A549 treated with Mapracorat at 1 μM for 4 hours (cell line): ENCODE results near the gene GNL2. TPM values are rescaled to one million over a fixed set of nuclear protein-coding genes. Genes with fewer than 3 reads are reported as not detected.

Experiments
- total RNA-seq: library from RNA; stranded (reverse); fragments of 200-300 nt; extraction: Qiagen RNA extraction; gene quantifications from 5 replicates; pipeline ENCODE4 v1.2.3, GENCODE V29; 2022

The GNL2 gene
- total RNA-seq: 51.4 to 68.3 TPM (median 59.0 TPM) in 5 replicates

DNA sequence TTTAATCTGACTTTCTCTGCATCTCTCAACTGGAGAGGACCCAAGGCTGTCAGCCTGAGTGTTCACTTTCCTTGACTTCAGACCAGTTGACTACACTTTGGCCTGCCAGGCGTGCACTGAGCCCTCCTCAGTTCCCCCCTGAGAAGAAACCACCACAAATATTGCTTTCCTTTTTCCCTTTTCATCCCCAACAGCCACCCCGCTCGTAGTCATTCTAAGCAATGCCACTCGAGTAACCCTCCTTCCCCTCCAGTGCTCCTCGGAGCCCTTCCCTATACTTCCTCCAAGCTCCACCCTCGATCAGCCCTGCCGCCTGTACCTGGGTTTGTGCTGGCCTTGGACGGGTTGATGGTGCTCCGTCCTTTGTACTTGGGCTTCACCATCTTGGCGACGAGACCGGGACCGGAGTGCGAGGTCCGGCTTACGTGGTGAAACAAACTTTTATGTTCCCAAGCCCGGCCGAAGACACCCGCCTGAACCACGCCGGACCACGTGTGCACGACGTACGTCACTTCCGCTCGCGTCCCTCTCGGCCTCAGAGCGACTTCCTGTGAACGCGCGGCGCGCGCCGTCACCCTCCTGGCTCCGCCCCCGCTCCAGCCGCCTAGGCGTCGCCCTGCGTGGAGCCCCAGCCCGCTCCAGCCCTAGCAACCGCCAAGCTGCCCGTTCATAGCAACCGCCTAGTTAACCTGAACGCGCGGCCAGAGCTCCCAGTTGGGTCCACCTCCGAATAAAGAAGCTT, at the start of gene GNL2:
Gene GNL2, minus strand, starts transcription at position 498 of the 742 bp plus-strand sequence. Its CDS starts 115 bp downstream, at position 383.

GRCh38 chr1:37634244-37634991, 38.7 kb upstream of the GNL2 start, which contains the start of gene RSPO1:
Gene RSPO1 (minus strand): TSS chr1:37634892. CDS start chr1:37629661, 5,231 bp downstream.

GRCh38 chr1:37556712-37557196, 39.0 kb downstream of the GNL2 start, which contains the start of gene DNALI1:
Gene DNALI1 (plus strand): TSS chr1:37556940. CDS start chr1:37556995, 55 bp downstream.

GRCh38 chr1:37553927-37554808, 41.6 kb downstream of the GNL2 start, which contains the start of gene SNIP1:
Gene SNIP1 (minus strand): TSS chr1:37554293. CDS start chr1:37554229, 64 bp downstream.

Other genes starting within 250 kb of the GNL2 start
- 32.3 to 49.6 TPM (median 40.7 TPM) in 5 replicates for gene ZC3H12A, start 121.4 kb downstream of the GNL2 start, total RNA-seq
- 42.1 to 63.4 TPM (median 50.6 TPM) in 5 replicates for gene MEAF6, start 81.2 kb downstream of the GNL2 start, total RNA-seq
- gene SNIP1, start 41.6 kb downstream of the GNL2 start, total RNA-seq: 9.7 to 14.4 TPM (median 13.6 TPM) in 5 replicates
- gene DNALI1, start 39.0 kb downstream of the GNL2 start, total RNA-seq: 0.06 to 0.26 TPM (median 0.18 TPM) in 4 of 5 replicates, not detected in the other
- 0.08 to 0.16 TPM (median 0.10 TPM) in 5 replicates for gene RSPO1, start 39.0 kb upstream of the GNL2 start, total RNA-seq
- gene CDCA8, start 96.6 kb upstream of the GNL2 start, total RNA-seq: 46.5 to 50.2 TPM (median 48.0 TPM) in 5 replicates
- gene EPHA10, start 169.2 kb upstream of the GNL2 start, total RNA-seq: 0.76 to 1.2 TPM (median 1.1 TPM) in 5 replicates
- 21.1 to 25.5 TPM (median 24.9 TPM) in 5 replicates for gene MANEAL, start 197.9 kb upstream of the GNL2 start, total RNA-seq
- 38.0 to 61.6 TPM (median 57.4 TPM) in 5 replicates for gene C1orf122, start 211.9 kb upstream of the GNL2 start, total RNA-seq
- 12.1 to 18.9 TPM (median 16.9 TPM) in 5 replicates for gene YRDC, start 212.3 kb upstream of the GNL2 start, total RNA-seq